Thoracic aorta (tissue), 2 donors: ENCODE data around the gene KAT6B. TPM values are rescaled to one million over a fixed set of nuclear protein-coding genes. Genes with fewer than 3 reads are reported as not detected.
"Not testable (repeated sequence)": the region's sequence is repeated elsewhere in the genome, so short reads cannot be mapped to it uniquely, and the experiment has no call there.

ENCODE experiments used
- ATAC-seq: fragments of 150-250 bp; one replicate; pipeline ENCODE4 v1.8.0; 2017; ENCODE audit warnings: low read depth; ENCODE audit not compliant: insufficient number of reproducible peaks, low FRiP score
- DNase-seq: peaks from one replicate; pipeline ENCODE4 v3.0.0-alpha.2; 2020; ENCODE audit warnings: low spot score
- H3K27ac ChIP-seq, 2 donors: fragments of 200-600 bp; sonication (generic); 1 replicate in 1 of 2; 2 replicates in 1 of 2; pipeline ENCODE4 v1.5.1; 2016; ENCODE audit warnings: mild to moderate bottlenecking in 2 of 2, moderate library complexity in 2 of 2
- H3K27me3 ChIP-seq: fragments of 200-600 bp; sonication (generic); replicated peaks from 2 replicates; pipeline ENCODE4 v1.6.0; 2016; ENCODE audit warnings: mild to moderate bottlenecking; ENCODE audit not compliant: insufficient read depth
- H3K36me3 ChIP-seq: fragments of 200-600 bp; sonication (generic); one replicate; pipeline ENCODE4 v1.5.1; 2016
- H3K4me1 ChIP-seq, 2 donors: fragments of 200-600 bp; sonication (generic); 1 replicate in 1 of 2; 2 replicates in 1 of 2; pipeline versions ENCODE4 v1.5.1 to v1.6.0; 2016; ENCODE audit warnings: low read depth in 2 of 2, mild to moderate bottlenecking in 1 of 2; ENCODE audit not compliant: control insufficient read depth in 1 of 2
- H3K4me3 ChIP-seq: fragments of 200-600 bp; sonication (generic); 2 replicates; pipeline ENCODE4 v1.5.1; 2016; ENCODE audit warnings: mild to moderate bottlenecking
- H3K9me3 ChIP-seq: fragments of 200-600 bp; sonication (generic); 2 replicates; pipeline ENCODE4 v1.5.1; 2016
- total RNA-seq, 2 donors: library from RNA; depleted of rRNA; stranded (reverse); fragments of >200 nt; gene quantifications; one replicate each; pipeline versions ENCODE4 v1.1.0 to v1.2.3, GENCODE V29; 2016
- TF ChIP-seq, protein P1 (sequence below): fragments of 200-600 bp; sonication (generic); IDR thresholded peaks from one replicate; pipeline ENCODE4 v1.5.1; 2019; ENCODE audit warnings: antibody characterized with exemption

KAT6B gene
- total RNA-seq, 2 donors from 2014 or later = 38.4 to 46.9 TPM

DNA sequence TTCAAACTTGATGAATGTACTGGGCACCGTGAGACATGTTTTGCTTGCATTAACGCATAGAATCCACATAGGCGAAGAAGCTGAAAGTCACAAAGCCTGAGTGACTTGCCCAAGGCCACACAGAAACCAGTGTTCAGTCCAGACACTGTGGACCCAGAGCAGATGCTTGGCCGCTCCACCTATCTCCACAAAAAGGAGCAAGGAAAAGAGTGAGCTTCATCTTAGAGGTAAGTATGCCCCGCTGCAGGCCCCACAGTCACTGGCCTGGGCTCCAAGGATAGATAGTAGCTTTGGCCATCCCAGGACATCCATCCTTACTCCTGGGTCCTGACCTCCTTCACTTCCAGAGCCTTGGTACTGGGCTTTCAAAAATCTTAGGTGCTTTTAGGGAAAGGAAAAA, 224.9 kb downstream of the KAT6B start:
- Histone ChIP-seq H3K27ac (no peak overlapping the region), H3K36me3 (no peaks in the 10 kb centered on the region), H3K4me1 (no peaks in the 10 kb centered on the region), H3K27me3 (no peaks in the 10 kb centered on the region), H3K4me3 (no peak overlapping the region), H3K9me3 (no peaks in the 10 kb centered on the region)
- DNase-seq (no peak), ATAC-seq (no peak)
- TF ChIP-seq, protein P1, sequence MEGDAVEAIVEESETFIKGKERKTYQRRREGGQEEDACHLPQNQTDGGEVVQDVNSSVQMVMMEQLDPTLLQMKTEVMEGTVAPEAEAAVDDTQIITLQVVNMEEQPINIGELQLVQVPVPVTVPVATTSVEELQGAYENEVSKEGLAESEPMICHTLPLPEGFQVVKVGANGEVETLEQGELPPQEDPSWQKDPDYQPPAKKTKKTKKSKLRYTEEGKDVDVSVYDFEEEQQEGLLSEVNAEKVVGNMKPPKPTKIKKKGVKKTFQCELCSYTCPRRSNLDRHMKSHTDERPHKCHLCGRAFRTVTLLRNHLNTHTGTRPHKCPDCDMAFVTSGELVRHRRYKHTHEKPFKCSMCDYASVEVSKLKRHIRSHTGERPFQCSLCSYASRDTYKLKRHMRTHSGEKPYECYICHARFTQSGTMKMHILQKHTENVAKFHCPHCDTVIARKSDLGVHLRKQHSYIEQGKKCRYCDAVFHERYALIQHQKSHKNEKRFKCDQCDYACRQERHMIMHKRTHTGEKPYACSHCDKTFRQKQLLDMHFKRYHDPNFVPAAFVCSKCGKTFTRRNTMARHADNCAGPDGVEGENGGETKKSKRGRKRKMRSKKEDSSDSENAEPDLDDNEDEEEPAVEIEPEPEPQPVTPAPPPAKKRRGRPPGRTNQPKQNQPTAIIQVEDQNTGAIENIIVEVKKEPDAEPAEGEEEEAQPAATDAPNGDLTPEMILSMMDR = no peak

DNA sequence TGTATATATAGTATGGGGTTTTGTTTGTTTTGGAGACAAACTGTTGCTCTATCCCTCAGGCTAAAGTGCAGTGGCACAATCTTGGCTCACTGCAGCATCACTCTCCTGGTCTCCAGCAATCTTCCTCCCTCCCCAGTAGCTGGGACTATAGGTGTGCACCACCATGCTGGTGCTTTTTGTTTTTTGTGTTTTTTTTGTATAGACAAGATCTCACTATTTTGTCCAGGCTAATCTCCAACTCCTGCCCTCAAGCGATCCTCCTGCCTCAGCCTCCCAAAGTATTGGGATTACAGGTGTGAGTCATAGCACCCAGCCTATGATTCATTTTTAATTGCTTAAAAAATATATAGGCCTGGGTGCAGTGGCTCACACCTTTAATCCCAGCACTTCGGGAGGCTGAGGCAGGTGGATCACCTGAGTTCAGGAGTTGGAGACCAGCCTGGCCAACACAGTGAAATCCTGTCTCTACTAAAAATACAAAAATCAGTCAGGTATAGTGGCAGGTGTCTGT, 229.6 kb downstream of the KAT6B start:
- not testable (repeated sequence) for DNase-seq, H3K27ac ChIP-seq, H3K4me1 ChIP-seq, H3K9me3 ChIP-seq, H3K36me3 ChIP-seq, H3K27me3 ChIP-seq, H3K4me3 ChIP-seq, ATAC-seq

DNA sequence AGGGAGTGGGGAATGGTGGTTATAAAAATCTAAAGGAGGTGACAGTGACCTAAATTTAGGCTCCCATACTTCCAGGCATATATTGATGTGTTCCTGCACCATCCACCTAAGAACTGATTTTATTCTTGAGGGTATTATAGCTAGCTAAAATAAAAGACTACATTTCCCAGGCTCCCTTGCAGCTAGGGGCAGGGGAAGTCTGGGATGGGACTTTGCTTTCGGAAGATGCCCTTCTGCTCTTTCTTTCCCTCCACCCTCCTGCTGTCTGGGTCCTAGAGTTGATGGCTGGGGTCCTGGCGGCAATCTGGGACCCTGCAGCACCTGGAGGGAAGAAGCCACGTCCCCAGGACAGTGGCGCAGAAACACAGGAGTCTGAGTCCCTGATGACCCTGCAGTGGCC, 231.3 kb downstream of the KAT6B start:
- H3K9me3 ChIP-seq = no peaks in the 10 kb centered on the region
- H3K4me1 ChIP-seq = no peaks in the 10 kb centered on the region
- DNase-seq (no peak), ATAC-seq (no peak)
- H3K4me3 ChIP-seq = no peak overlapping the region
- H3K36me3 ChIP-seq = no peaks in the 10 kb centered on the region
- H3K27ac ChIP-seq = no peak overlapping the region
- TF ChIP-seq, protein P1 = no peak
- no peaks in the 10 kb centered on the region for H3K27me3 ChIP-seq

DNA sequence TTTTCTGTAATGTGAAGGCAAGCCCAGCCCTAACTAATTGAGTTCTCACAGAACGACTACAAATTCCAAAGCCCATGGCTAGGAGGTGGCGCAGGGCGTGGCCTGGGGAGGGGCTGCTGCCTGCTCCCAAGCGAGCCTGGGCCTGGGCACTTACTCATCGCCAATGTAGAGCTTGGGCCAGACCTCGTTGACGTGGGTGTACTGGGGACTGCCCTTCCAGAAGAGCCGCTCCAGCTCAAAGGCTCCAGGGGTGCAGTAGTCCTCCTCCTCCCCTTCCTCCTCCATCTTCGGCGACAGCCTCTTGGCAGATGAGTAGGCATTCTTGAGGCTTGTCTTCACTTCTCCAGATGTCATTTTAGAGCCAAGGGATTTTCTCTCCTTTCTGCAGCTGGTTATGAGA, 231.8 kb downstream of the KAT6B start:
- H3K9me3 ChIP-seq = no peaks in the 10 kb centered on the region
- H3K4me1 ChIP-seq = no peaks in the 10 kb centered on the region
- H3K27ac ChIP-seq = no peak overlapping the region
- ATAC-seq (no peak), DNase-seq (no peak)
- no peak overlapping the region for H3K4me3 ChIP-seq
- TF ChIP-seq, protein P1 = no peak
- H3K36me3 ChIP-seq = no peaks in the 10 kb centered on the region
- no peaks in the 10 kb centered on the region for H3K27me3 ChIP-seq

DNA sequence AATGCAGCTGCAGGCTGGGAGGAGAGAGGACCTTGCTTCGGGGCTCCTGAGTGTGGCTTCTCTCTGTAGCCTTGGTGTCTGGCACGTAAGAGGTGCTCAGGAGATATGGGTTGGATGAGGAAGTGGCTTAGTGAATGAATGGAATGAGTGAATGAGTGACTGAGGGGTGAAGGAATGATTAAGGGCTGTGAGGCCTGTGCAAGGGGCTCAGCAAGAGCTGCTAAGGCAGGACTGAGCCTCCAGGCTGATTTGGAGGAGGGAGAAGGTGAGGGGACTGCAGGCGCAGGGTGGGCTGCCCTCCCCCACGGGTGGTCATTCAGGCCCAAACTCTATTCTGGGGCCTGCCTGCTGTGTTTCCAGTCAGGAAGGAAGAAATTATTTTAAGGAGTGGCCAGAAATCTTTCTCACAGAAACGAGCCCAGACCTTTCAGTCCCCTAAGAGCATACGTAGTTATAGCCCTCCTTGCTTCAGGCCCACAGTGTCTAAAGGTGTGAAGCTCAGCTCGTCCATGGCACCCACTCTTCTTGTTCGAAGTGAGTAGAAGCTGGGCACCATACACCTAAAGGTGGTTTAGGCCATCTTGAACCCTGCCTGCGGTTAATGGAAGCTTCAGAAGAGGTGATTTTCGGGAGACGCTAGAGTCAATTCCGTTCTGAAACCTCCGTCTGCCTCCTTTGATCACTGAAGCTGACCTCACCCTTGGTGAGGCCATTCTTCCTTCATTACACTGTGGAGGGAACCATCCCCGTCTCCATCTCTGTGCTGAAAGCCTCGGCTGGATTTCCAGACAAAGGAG, 235.5 kb downstream of the KAT6B start:
- Histone ChIP-seq H3K9me3 (no peaks in the 10 kb centered on the region), H3K36me3 (no peaks in the 10 kb centered on the region), H3K4me3 (no peak overlapping the region), H3K4me1 (peaks cover 3 to 11% of the 10 kb centered on the region in 2 donors), H3K27me3 (no peaks in the 10 kb centered on the region), H3K27ac (no peak overlapping the region)
- ATAC-seq (no peak), DNase-seq (no peak)
- TF ChIP-seq, protein P1 = no peak
